HG02678 (cell line): ENCODE results near the gene ZFPM1.
"Not testable (repeated sequence)": the region's sequence is repeated elsewhere in the genome, so short reads cannot be mapped to it uniquely, and the experiment has no call there.

Experiments used
- ATAC-seq: cut with Tn5 transposase; IDR thresholded peaks from one replicate; pipeline ENCODE4 v1.9.1; 2021; ENCODE audit warnings: mild to moderate bottlenecking, moderate library complexity; ENCODE audit not compliant: unreplicated experiment

The ZFPM1 gene

GRCh38 chr16:88453217-88453531 is at the start of gene ZFPM1:
ZFPM1 (plus strand) TSS chr16:88453280; CDS start chr16:88453639, 359 bp downstream.
- no peak for ATAC-seq

- ATAC-seq: no peak
These were observed 49.1 kb upstream of the ZFPM1 start for GRCh38 chr16:88403794-88404581.

- ATAC-seq: no peak
These were observed 48.3 kb upstream of the ZFPM1 start for GRCh38 chr16:88404769-88405168.

GRCh38 chr16:88405216-88406060 is 47.6 kb upstream of the ZFPM1 start:
- no peak for ATAC-seq

GRCh38 chr16:88406096-88407041 is 46.7 kb upstream of the ZFPM1 start:
- no peak for ATAC-seq

- no peak for ATAC-seq
These were observed 46.0 kb upstream of the ZFPM1 start for GRCh38 chr16:88407042-88407420.

GRCh38 chr16:88407807-88408206 is 45.3 kb upstream of the ZFPM1 start:
- no peak for ATAC-seq

GRCh38 chr16:88408561-88409142 is 44.4 kb upstream of the ZFPM1 start:
- ATAC-seq: no peak

GRCh38 chr16:88409296-88410065 is 43.6 kb upstream of the ZFPM1 start:
- no peak for ATAC-seq

- ATAC-seq: not testable (repeated sequence)
These were observed 42.6 kb upstream of the ZFPM1 start for GRCh38 chr16:88410297-88410968.

- no peak for ATAC-seq
These were observed 41.0 kb upstream of the ZFPM1 start for GRCh38 chr16:88411951-88412576.

- ATAC-seq: no peak
These were observed 40.3 kb upstream of the ZFPM1 start for GRCh38 chr16:88412766-88413165.

GRCh38 chr16:88413231-88413630 is 39.8 kb upstream of the ZFPM1 start:
- no peak for ATAC-seq

GRCh38 chr16:88413631-88414030 is 39.4 kb upstream of the ZFPM1 start:
- no peak for ATAC-seq

- ATAC-seq: no peak
These were observed 38.3 kb upstream of the ZFPM1 start for GRCh38 chr16:88414521-88415380.

- no peak for ATAC-seq
These were observed 37.7 kb upstream of the ZFPM1 start for GRCh38 chr16:88415381-88415705.

GRCh38 chr16:88415713-88416323 is 37.3 kb upstream of the ZFPM1 start:
- ATAC-seq: no peak

GRCh38 chr16:88416686-88417085 is 36.4 kb upstream of the ZFPM1 start:
- no peak for ATAC-seq
